GM18499 (cell line): ENCODE results near the gene TUFT1.

Source experiments
- ATAC-seq: cut with Tn5 transposase; IDR thresholded peaks from one replicate; pipeline ENCODE4 v1.9.1; 2021; ENCODE audit warnings: moderate number of reproducible peaks; ENCODE audit not compliant: insufficient read depth, unreplicated experiment

Gene TUFT1, protein sequence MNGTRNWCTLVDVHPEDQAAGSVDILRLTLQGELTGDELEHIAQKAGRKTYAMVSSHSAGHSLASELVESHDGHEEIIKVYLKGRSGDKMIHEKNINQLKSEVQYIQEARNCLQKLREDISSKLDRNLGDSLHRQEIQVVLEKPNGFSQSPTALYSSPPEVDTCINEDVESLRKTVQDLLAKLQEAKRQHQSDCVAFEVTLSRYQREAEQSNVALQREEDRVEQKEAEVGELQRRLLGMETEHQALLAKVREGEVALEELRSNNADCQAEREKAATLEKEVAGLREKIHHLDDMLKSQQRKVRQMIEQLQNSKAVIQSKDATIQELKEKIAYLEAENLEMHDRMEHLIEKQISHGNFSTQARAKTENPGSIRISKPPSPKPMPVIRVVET

DNA sequence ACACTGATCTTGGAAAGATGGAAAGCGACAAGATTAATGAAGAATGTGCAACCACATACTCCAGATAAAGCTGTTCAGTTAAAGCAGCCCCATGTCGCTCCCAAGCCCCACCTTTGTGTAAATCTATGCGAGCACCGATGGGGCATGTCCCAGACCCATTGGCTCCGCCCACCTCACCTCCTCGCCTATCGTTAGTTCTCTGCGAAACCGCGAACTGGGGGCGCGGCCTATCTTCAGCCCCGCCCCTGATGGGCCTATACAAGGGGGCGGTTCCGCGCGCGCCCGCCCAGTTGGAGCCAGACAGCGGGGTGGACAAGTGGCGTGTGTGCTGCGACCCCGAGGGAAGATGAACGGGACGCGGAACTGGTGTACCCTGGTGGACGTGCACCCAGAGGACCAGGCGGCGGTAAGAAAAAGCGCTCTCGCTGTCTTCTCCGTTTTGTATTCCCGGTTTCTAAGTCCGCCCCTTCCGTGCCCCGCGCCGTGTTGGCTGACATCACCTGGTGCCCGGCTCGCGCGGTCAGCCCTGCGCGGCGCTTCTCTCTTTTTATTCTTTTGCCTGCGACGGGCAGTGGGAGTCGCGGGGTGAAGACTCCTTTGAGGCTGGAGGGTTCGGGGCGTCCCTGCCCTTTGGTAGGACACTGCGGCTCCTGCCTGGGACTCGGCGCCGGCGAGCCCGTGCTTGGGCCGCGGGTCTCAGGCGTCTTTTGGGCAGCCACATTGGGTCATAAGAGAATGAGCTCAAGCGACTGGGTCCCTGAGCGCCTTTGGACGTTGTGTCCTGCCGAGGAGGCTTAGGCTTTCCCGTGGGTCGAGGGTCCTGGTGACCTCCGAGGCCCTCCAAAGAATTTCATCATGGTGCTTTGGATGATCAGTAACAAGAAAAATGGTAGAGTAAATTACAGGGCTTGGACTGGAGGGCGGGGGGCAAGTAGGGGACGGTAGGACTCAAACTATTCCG is at the start of gene TUFT1:
TUFT1 (plus strand) TSS at position 289 of the 961 bp plus-strand sequence; CDS start at position 347, 58 bp downstream.
- ATAC-seq = peak; percentile 84

DNA sequence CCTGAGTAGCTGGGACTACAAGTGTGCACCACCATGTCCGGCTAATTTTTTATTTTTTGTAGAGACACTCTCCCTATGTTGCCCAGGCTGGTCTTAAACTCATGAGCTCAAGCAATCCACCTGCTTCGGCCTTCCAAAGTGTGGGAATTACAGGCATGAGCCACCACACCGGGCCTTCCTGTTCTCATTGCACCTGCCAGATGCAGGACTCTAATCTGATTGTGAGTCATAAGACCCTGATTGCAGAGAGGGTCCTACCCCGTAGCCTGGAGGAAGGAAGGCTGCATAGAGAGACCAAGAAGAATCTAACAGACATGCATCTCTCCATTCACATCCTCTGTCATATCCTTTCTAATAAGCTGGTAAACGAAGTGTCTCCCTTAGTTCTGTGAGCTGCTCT is 48.5 kb upstream of the TUFT1 start:
- no peak for ATAC-seq

DNA sequence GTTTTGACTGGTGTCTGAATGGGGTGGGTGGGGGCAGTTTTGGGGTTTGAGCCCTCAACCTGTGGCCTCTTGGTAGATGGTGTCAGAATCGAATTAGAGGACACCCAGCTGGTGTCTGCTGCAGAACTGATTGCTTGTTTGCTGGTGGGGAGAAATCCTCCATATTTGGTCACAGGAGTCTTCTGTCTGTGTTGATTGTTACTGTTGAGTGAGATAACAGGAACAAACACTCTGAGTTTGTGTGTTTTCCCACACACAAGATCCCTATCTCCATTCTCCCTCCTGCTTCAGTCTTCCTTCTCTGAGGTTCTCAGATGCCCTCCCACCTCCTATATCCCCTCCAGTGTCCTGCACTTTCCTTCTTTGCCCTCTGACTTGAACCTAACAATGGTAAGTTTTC is 48.0 kb upstream of the TUFT1 start:
- ATAC-seq = no peak

DNA sequence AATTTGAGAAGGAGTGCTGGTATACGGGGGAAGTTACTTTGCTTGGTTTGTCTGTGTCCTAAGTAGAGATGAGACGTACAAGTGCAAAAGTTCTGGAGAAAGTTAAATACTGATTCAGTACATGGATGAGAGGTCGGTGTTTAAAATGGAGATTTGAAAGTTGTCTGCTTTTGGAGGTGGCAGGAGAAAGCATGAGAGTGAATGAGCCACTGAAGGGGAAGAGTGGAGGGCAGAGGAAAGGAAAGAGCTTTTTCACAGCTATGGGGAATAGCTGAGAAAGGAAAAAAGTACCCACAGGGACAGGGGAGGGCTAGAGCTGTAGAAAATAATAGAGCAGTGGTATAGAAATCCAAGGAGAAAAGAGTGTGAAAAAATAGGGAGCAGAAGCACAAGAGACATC is 47.1 kb upstream of the TUFT1 start:
- ATAC-seq = no peak

DNA sequence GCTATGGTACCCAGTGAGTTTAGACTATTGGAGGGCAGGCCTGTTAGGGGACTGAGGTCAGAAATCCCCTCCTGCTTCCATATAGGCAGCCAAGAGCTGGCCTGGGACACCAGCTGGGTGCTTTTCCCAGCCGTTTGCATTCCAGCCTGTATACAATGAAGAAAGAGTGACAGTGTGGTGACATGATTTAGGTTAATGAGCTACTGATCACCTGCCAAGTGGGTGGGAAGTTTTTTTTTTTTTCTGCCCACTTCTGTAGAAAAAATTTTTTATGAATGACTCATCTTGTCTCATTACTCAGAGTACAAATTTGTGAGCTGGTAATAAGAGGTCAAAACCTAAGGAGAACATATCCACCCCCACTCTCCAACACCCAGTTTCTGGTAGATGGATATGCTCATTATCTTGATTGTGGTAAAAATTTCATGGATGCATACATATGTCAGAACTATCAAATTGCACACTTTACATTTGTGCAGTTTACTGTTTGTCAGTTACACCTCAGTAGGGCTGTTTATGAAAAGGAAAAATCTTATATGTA is 45.3 kb upstream of the TUFT1 start:
- ATAC-seq = no peak

DNA sequence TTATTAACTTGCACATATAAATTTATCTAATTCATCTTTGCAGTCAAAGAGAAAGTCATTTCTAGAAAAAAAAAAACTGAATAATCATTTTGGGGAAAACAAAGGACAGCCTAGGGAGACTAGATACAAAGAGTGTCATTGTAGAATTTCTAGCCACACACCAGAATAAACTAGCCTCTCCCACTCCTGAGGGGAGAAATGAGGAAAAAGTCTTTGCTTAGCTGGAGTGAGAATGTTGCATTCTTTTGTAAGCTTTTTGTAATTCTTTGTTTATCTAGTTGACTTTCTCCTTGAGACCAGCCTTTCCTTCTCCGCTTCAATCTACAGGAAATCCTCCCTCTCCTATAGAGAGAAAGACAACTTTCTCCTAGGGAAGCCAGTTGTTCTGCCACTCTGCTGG is 44.8 kb upstream of the TUFT1 start:
- ATAC-seq = no peak

DNA sequence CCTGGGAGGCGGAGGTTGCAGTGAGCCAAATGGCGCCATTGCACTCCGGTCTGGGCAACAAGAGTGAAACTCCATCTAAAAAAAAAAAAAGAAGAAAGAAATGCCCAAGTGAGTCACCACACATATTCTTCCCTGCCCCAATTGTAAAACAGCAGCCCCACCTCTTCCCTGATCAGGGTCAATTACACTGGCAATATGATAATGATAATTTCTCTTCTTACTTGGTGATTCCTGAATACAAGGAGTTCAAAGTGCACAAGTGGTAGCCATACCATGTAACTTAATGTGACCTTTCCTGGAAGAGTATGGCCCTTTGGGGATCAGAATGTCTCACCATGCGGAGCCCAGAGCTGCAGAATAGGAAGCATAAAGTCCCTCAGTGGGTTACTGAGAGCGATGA is 40.7 kb upstream of the TUFT1 start:
- no peak for ATAC-seq

DNA sequence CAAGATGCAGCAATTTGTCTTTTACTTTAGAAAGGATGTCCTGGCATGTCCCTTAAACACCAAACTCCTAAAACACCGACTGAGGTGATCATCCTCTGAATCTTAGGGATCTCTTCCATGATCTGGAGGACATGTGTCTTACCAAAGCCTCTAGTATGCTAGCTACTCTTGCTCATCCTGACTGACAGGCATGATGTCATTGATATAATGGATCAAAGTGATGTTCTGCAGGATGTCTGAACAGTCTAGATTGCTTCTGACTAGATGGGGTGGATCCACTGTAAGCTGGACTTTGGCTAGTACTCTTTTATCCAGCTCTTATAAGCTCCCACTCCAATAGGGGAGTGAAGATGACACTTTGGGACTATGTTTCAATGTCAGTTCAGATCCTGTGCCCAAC is 40.2 kb upstream of the TUFT1 start:
- no peak for ATAC-seq

DNA sequence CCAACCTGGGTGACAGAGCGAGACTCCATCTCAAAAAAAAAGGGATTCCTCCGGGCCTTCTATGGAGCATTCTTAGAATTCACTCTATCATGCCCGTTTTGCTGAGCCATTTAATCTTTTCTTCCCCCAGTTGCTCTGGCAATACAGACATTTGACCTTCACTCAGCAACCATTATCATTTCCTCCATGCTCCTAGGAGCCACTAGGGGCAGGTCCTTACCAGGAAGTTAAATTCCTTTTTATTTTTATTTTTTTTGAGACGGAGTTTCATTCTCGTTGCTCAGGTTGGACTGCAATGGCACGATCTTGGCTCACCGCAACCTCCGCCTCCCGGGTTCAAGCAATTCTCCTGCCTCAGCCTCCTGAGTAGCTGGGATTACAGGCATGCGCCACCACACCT is 38.6 kb upstream of the TUFT1 start:
- no peak for ATAC-seq

DNA sequence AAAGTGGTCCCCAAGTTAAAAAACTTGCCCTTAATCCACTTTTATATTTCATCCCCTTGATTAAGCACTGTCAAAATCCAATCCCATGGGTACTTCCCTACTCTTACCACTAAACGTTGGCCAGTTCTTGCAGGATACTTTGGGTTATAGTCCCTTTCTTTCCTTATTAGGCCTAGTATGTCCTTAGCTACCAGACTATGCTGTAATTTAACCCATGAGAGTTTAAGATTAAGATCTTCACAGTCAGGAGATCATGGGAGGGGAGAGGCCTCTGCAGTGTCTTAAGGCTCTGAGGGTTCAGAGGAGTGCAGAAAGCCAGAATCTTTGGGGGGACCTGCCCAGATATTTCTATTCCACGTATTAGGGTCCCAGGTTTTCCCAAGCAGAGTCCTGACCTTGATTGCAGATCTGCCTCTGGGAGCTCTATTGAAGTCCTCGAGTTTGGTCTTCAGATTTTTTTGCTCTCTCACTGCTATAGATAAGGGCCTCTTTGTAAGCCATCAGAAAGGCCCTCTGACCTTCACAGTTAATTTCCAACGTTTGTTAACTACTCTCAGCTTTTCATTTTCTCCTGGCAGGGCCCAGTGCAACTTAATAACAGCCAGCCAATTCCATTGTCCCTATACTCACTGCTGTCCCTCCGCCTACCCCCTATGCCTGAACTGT is 37.9 kb upstream of the TUFT1 start:
- no peak for ATAC-seq

DNA sequence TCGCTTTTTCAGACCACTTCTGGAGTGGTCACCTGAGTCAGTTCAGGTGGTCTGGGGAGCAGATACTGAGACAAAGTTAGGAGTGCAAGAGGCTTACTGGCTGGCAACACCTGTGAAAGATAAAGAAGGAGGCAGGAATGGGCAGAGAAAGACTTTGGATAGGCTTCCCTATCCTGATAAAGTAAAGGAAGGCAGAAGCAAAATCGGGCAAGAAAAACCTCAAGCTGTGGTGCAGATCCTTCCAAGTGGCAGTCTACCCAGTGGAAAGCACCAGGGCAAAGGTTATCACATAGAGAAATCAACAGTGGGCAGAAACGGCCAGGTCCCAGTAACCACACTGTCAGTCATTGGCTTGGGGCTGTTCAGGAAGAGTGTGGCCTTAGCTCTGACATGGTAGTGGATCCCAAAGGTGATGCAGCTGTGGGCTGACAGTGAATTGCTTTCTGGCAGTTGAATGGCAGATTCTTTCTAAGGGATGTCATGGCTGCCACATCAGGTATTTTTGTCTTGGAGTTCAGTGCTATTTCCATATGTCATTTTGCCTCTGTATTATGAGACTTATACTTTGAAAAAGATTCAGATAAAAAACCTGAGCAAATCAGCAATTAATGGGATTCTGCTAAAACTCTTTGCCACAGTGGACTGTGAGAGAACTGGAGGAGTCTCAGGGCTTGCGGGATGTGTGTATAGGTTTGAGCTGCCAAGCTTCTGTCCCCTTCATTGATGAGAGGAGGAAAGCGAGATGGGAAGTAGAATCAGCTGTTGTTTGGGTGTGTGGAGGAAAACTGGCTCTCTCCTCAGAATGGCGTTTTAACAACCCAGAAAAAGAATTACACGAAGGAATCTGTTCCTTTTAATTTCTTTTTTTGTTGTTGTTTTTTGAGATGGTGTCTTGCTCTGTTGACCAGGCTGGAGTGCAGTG is 37.0 kb upstream of the TUFT1 start:
- no peak for ATAC-seq

DNA sequence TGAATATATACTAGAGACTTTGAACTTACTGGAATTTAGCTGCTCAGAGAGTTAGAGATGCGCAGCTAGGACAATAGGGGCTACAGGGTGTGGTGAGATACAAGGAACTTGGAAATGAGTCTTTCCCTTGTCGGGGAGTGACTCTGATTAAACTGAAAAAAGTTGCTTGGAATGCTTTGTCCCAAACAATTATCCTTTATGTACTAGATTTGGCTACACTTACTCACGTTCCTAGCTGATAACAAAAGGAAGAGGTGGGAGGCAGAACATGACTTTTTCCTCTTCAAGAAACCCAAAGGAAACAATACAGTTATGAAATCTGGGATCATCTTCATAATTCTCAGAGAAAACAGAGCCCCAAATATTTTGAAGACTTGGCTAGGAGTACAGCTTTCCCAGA is 35.9 kb upstream of the TUFT1 start:
- no peak for ATAC-seq

DNA sequence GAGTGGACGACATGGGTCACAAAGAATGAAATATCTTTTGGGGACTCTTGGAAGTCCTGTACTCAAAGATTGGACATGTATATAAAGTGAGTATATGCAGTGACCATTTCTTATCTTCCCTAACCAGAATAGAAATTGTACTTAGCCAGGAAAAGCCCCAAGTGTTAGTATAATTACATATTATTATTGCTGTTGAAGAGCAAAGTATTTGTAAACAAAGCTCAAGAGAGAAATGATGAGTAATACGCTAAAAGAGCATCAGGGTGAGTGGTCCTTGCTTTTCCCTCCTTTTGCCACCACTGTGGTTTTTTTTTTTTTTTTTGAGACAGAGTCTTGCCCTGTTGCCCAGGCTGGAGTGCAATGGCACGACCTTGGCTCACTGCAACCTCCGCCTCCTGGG is 35.4 kb upstream of the TUFT1 start:
- no peak for ATAC-seq

DNA sequence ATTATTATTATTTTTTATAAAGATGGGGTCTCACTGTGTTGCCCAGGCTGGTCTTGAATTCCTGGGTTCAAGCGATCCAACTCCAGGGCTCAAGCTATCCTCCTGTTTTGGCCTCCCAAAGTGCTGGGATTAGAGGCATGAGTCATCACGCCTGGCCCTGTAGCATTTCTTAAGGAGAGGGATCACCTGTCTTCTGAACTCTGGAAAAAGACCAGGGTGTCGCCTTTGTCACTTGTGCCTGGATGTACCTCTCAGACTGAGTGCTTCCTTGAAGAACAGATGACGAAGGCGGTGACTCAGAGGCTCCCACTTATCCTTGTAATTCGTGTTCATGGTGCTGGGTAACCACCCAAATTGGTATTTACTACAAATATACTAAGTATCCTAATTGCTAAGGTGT is 31.3 kb upstream of the TUFT1 start:
- no peak for ATAC-seq

DNA sequence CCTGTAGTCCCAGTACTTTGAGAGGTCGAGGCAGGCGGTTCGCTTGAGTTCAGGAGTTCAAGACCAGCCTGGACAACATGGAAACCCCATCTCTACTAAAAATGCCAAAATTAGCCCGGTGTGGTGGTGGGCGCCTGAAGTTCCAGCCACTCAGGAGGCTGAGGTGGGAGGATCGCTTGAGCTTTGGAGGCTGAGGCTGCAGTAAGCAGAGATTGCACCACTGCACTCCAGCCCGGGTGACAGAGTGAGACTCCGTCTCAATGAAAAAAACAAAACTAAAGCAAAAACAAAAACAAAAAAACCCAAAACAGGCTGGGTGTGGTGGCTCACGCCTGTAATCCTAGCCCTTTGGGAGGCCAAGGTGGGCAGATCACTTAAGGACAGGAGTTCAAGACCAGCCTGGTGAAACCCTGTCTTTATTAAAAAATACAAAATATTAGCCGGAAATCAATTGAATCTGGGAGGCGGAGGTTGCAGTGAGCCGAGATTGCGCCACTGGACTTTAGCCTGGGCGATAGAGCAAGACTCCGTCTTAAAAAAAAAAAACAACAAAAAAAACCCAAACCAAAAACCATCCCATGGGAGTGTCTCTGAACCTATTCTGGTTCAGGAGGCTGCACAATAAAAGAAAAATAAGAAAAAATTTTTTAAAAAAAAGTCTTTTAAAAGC is 30.6 kb upstream of the TUFT1 start:
- ATAC-seq = no peak

DNA sequence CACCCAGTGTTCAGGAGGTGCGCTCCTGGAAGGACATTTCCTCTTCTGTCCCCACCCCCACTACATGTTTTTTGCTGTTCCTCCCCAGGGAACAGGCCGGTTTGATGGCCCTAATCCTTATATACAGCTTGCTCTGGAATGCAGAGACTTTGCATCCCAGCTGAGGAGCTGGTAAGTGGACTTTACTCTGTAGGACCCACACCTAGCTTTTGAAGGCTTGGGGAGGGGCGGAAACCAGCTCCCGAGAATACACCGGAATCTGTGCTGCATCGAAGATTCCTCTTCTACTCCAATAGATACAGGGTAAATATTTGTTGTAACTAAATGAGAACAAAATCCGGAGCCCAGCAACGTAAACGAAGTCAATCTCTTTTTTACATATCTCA is 30.1 kb upstream of the TUFT1 start:
- ATAC-seq = no peak

DNA sequence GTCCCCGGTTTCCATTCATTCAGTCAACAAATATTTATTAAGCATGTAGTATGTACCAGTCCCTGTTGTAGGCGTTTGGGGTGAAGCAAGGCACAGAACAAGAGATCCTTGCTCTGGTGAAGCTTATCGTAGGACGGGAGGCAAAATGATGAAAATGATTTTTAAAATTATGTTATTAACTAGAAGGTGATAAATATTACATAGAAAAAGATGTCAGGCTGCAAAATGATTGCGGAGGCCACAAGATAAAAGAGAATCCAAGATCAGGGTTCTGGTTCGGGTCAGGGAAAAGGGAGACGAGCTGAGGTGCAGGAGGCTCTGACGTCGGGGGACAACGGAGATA is 29.5 kb upstream of the TUFT1 start:
- ATAC-seq = no peak

DNA sequence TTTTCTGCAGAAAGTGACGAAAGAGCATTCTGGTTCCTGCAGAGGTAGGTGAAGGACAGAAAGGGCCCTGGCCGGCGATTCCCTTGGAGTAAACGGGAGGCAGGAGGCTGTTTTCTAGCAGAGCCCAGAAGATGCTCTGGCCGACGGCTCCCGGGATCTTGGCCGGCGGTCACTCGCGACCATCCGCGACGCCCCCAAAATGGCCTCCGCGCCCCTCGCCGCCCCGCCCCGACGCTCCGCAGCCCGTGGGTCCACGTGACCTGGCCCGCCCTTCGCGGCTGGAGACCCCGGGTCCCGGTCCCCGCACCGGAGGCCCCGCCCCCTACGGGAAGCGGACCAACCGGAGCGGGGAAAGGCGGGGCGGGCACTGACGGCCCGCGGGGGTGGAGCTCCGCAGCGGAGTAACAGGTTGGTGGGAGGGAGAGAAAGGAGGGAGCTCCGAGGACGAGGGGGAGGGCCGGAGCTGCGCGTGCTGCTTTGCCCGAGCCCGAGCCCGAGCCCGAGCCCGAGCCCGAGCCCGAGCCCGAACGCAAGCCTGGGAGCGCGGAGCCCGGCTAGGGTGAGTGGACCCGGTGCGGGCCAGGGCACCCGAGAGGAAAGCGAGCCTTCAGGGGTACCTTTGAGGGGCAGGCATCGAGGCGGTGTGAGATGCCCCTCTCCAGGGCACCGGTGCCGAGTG is 29.0 kb upstream of the TUFT1 start, which contains the start of gene CGN:
CGN (plus strand) TSS at position 431 of the 679 bp plus-strand sequence. CDS start 7,133 bp downstream, outside the sequence.
- ATAC-seq = no peak
